Thyroid gland (tissue), 4 donors: Measurements from ENCODE around the gene PTPRN2. TPM values are rescaled to one million over a fixed set of nuclear protein-coding genes. Genes with fewer than 3 reads are reported as not detected.

Source experiments
- DNase-seq, 2 donors: peaks; one replicate each; pipeline ENCODE4 v3.0.0-alpha.2; 2019
- H3K27ac ChIP-seq, 3 donors: fragments of 200-600 bp; sonication (generic); 1 replicate in 2 of 3; 2 replicates in 1 of 3; pipeline ENCODE4 v1.5.1; 2016 to 2019; ENCODE audit warnings: mild to moderate bottlenecking in 1 of 3, moderate library complexity in 1 of 3
- H3K27me3 ChIP-seq: fragments of 200-600 bp; sonication (generic); one replicate; pipeline ENCODE4 v1.5.1; 2019
- H3K36me3 ChIP-seq, 2 donors: fragments of 200-600 bp; sonication (generic); one replicate each; pipeline ENCODE4 v1.5.1; 2016 to 2019
- H3K4me1 ChIP-seq, 2 donors: fragments of 200-600 bp; sonication (generic); one replicate each; pipeline ENCODE4 v1.5.1; 2017 to 2019
- H3K4me3 ChIP-seq, 3 donors: fragments of 200-600 bp; sonication (generic); replicated peaks in 1 of 3; 1 replicate in 2 of 3; 2 replicates in 1 of 3; pipeline ENCODE4 v1.5.1; 2016; ENCODE audit warnings: mild to moderate bottlenecking in 1 of 3
- H3K9me3 ChIP-seq: fragments of 200-600 bp; sonication (generic); one replicate; pipeline ENCODE4 v1.5.1; 2017
- CTCF ChIP-seq, 6 experiments: fragments of 200-600 bp in 3 of 6; fragments of 450-650 bp in 3 of 6; sonication (generic) in 3 of 6; IDR thresholded peaks; one replicate each; pipeline ENCODE4 v1.5.1; 2016 to 2019; ENCODE audit warnings: antibody characterized with exemption in 6 of 6, mild to moderate bottlenecking in 2 of 6, inconsistent platforms in 1 of 6, moderate library complexity in 1 of 6
- POLR2A ChIP-seq, 2 donors: fragments of 450-650 bp; IDR thresholded peaks; one replicate each; pipeline ENCODE4 v1.6.1; 2017; ENCODE audit warnings: antibody characterized with exemption in 2 of 2, mild to moderate bottlenecking in 2 of 2, moderate library complexity in 1 of 2
- WGBS, 2 donors: methylation state at CpG; one replicate each; pipeline ENCODE4 v1.1.5; 2017; 5-methylcytosine and 5-hydroxymethylcytosine counted together
- intact Hi-C: fragments of 100-400 bp; cut with DNase I; formaldehyde crosslinking; loops from one replicate; pipeline ENCODE4 v1.15.1; 2023
- total RNA-seq, 4 donors: library from RNA; depleted of rRNA; stranded (reverse); fragments of >200 nt; gene quantifications; one replicate each; pipeline ENCODE4 v1.2.3, GENCODE V29; 2016

The PTPRN2 gene
- total RNA-seq, 4 donors from 2014 or later = 4.2 to 9.9 (median 7.7) TPM

- intact Hi-C loops = no loop called here
These were observed 663.6 kb downstream of the PTPRN2 start for GRCh38 chr7:157923903-157924630.

GRCh38 chr7:157922576-157922975, 665.0 kb downstream of the PTPRN2 start:
- no peak for TF ChIP-seq CTCF (IDR thresholded peaks at IDR 0.05)
- TF ChIP-seq POLR2A (IDR thresholded peaks at IDR 0.05) = no peak
- Histone ChIP-seq H3K27ac (no peak overlapping the region), H3K4me1 (no peaks in the 10 kb centered on the region), H3K27me3 (no peaks in the 10 kb centered on the region), H3K9me3 (no peaks in the 10 kb centered on the region), H3K36me3 (no peaks in the 10 kb centered on the region), H3K4me3 (no peak overlapping the region)
- intact Hi-C loops = no loop called here
- 83 to 92% methylated on average over 8 of the region's 8 CpGs for WGBS, 2 donors
- no peak for DNase-seq

More at GRCh38 chr7:157923903-157924630, 663.6 kb downstream of the PTPRN2 start:
- H3K4me3 ChIP-seq = no peak overlapping the region
- WGBS, 2 donors = 87 to 90% methylated on average over 16 of the region's 16 CpGs
- DNase-seq = no peak
- TF ChIP-seq CTCF (IDR thresholded peaks at IDR 0.05) = no peak
- TF ChIP-seq POLR2A (IDR thresholded peaks at IDR 0.05) = no peak
- no peak overlapping the region for H3K27ac ChIP-seq
- H3K27me3 ChIP-seq = no peaks in the 10 kb centered on the region
- H3K4me1 ChIP-seq = no peaks in the 10 kb centered on the region
- H3K36me3 ChIP-seq = no peaks in the 10 kb centered on the region
- no peaks in the 10 kb centered on the region for H3K9me3 ChIP-seq

- intact Hi-C loops = no loop called here
- H3K4me1 ChIP-seq = no peaks in the 10 kb centered on the region
These were observed 669.1 kb downstream of the PTPRN2 start for GRCh38 chr7:157918326-157919080.

GRCh38 chr7:157916946-157917640, 670.5 kb downstream of the PTPRN2 start:
- H3K27me3 ChIP-seq = no peaks in the 10 kb centered on the region
- no peaks in the 10 kb centered on the region for H3K9me3 ChIP-seq
- no peak for DNase-seq
- H3K4me3 ChIP-seq = no peak overlapping the region
- intact Hi-C loops = no loop called here
- no peak for TF ChIP-seq CTCF (IDR thresholded peaks at IDR 0.05)
- no peak for TF ChIP-seq POLR2A (IDR thresholded peaks at IDR 0.05)
- no peaks in the 10 kb centered on the region for H3K4me1 ChIP-seq
- H3K27ac ChIP-seq = no peak overlapping the region
- H3K36me3 ChIP-seq = no peaks in the 10 kb centered on the region
- WGBS, 2 donors = 82 to 87% methylated on average over 17 to 19 of the region's 23 CpGs

More at GRCh38 chr7:157918326-157919080, 669.1 kb downstream of the PTPRN2 start:
- TF ChIP-seq POLR2A (IDR thresholded peaks at IDR 0.05) = no peak
- TF ChIP-seq CTCF (IDR thresholded peaks at IDR 0.05) = no peak
- no peaks in the 10 kb centered on the region for H3K36me3 ChIP-seq
- H3K27me3 ChIP-seq = no peaks in the 10 kb centered on the region
- no peak overlapping the region for H3K4me3 ChIP-seq
- no peak overlapping the region for H3K27ac ChIP-seq
- 90 to 93% methylated on average over 28 to 29 of the region's 29 CpGs for WGBS, 2 donors
- no peak for DNase-seq
- no peaks in the 10 kb centered on the region for H3K9me3 ChIP-seq
